GM23338 (cell line): Measurements from ENCODE around the gene AIMP2. TPM values are rescaled to one million over a fixed set of nuclear protein-coding genes. Genes with fewer than 3 reads are reported as not detected.
A peak's percentile ranks its signal among the peaks of the same experiment; 100 is the strongest.

ENCODE experiments used
- ATAC-seq: fragments of 200-7000 bp; cut with Tn5 transposase; 3 replicates; pipeline ENCODE4 v1.9.1; 2020
- DNase-seq: peaks from one replicate; pipeline ENCODE4 v3.0.0-alpha.2; 2015; ENCODE audit warnings: low spot score
- H2AFZ ChIP-seq: fragments of 200-600 bp; sonication (generic); 2 replicates; pipeline ENCODE4 v1.8.0; 2016; ENCODE audit warnings: antibody characterized with exemption, mild to moderate bottlenecking, moderate library complexity
- H3F3A ChIP-seq: fragments of 200-600 bp; sonication (generic); replicated peaks from 2 replicates; pipeline ENCODE4 v1.8.0; 2017; ENCODE audit warnings: antibody characterized with exemption, mixed run types, low read depth
- H3K27ac ChIP-seq: fragments of 200-600 bp; sonication (generic); 2 replicates; pipeline ENCODE4 v1.6.1; 2016; ENCODE audit warnings: low read depth
- H3K27me3 ChIP-seq: fragments of 200-600 bp; sonication (generic); 2 replicates; pipeline ENCODE4 v1.8.0; 2016; ENCODE audit warnings: mild to moderate bottlenecking, mixed run types, moderate library complexity; ENCODE audit not compliant: insufficient read depth
- H3K36me3 ChIP-seq: fragments of 200-600 bp; sonication (generic); 2 replicates; pipeline ENCODE4 v1.8.0; 2016; ENCODE audit warnings: mild to moderate bottlenecking; ENCODE audit not compliant: insufficient read depth
- H3K4me1 ChIP-seq: fragments of 200-600 bp; sonication (generic); 2 replicates; pipeline ENCODE4 v1.8.0; 2016; ENCODE audit warnings: mild to moderate bottlenecking, moderate library complexity; ENCODE audit not compliant: insufficient read depth
- H3K4me2 ChIP-seq: fragments of 200-600 bp; sonication (generic); 2 replicates; pipeline ENCODE4 v1.7.1; 2017; ENCODE audit warnings: mixed run types
- H3K4me3 ChIP-seq: fragments of 200-600 bp; sonication (generic); 2 replicates; pipeline ENCODE4 v1.6.1; 2016; ENCODE audit warnings: mixed run types
- H3K79me2 ChIP-seq: fragments of 200-600 bp; sonication (generic); replicated peaks from 2 replicates; pipeline ENCODE4 v1.8.0; 2017; ENCODE audit warnings: mild to moderate bottlenecking; ENCODE audit not compliant: insufficient read depth
- H3K9me2 ChIP-seq: fragments of 200-600 bp; sonication (generic); 2 replicates; pipeline ENCODE4 v1.8.0; 2017; ENCODE audit not compliant: insufficient read depth
- H4K20me1 ChIP-seq: fragments of 200-600 bp; sonication (generic); replicated peaks from 2 replicates; pipeline ENCODE4 v1.8.0; 2017; ENCODE audit warnings: mild to moderate bottlenecking; ENCODE audit not compliant: insufficient read depth
- H3K27ac Mint-ChIP-seq: 2 replicates; pipeline ENCODE4 v1.8.0; 2020; ENCODE audit warnings: inconsistent platforms, mild to moderate bottlenecking, moderate library complexity, mixed read lengths
- H3K27me3 Mint-ChIP-seq: 3 replicates; pipeline ENCODE4 v1.8.0; 2022; ENCODE audit warnings: low read depth, mild to moderate bottlenecking, moderate library complexity, mixed read lengths, inconsistent platforms; ENCODE audit not compliant: insufficient read depth, poor library complexity
- H3K36me3 Mint-ChIP-seq: 3 replicates; pipeline ENCODE4 v1.8.0; 2021; ENCODE audit warnings: low read depth, mild to moderate bottlenecking, inconsistent platforms, moderate library complexity, mixed read lengths
- H3K4me1 Mint-ChIP-seq: 3 replicates; pipeline ENCODE4 v1.8.0; 2020; ENCODE audit warnings: mild to moderate bottlenecking, inconsistent platforms, mixed read lengths
- H3K4me3 Mint-ChIP-seq: 3 replicates; pipeline ENCODE4 v1.8.0; 2021; ENCODE audit warnings: moderate library complexity, mild to moderate bottlenecking, inconsistent platforms, mixed read lengths
- H3K9me3 Mint-ChIP-seq: 3 replicates; pipeline ENCODE4 v1.8.0; 2020; ENCODE audit warnings: moderate library complexity, mild to moderate bottlenecking, inconsistent platforms, mixed read lengths
- CREB1 ChIP-seq: fragments of 250-450 bp; sonication (Bioruptor Pico); IDR thresholded peaks from 2 replicates; pipeline ENCODE4 v1.5.0; 2020; ENCODE audit warnings: low read depth, mild to moderate bottlenecking, moderate library complexity
- EZH2phosphoT487 ChIP-seq: fragments of 200-600 bp; sonication (generic); IDR thresholded peaks from one replicate; pipeline ENCODE4 v1.8.1; 2018; ENCODE audit warnings: antibody characterized with exemption; ENCODE audit not compliant: unreplicated experiment
- NANOG ChIP-seq: IDR thresholded peaks from 2 replicates; pipeline ENCODE4 v1.6.1; 2016; ENCODE audit warnings: antibody characterized with exemption, borderline replicate concordance
- ZNF114 ChIP-seq: fragments of 250-450 bp; sonication (Bioruptor Pico); IDR thresholded peaks from 2 replicates; pipeline ENCODE4 v1.5.0; 2020; ENCODE audit warnings: mild to moderate bottlenecking, moderate library complexity
- ZNF331 ChIP-seq: fragments of 250-450 bp; sonication (Bioruptor Pico); IDR thresholded peaks from 2 replicates; pipeline ENCODE4 v1.5.0; 2020; ENCODE audit warnings: low read depth, mild to moderate bottlenecking, moderate library complexity
- polyA plus RNA-seq: library from polyadenylated mRNA; unstranded; fragments of >200 nt; fragmentation: Nextera tagmentation; extraction: Ambion mirVana; gene quantifications from 2 replicates; pipeline ENCODE4 v1.2.1, GENCODE V29; 2016
- total RNA-seq: library from RNA; depleted of rRNA; stranded (reverse); fragments of >200 nt; shearing (Covaris generic); gene quantifications from 2 replicates; pipeline ENCODE4 v1.2.3, GENCODE V29; 2014
- TF ChIP-seq, protein P1 (sequence below): IDR thresholded peaks from 2 replicates; pipeline ENCODE4 v1.6.1; 2016; ENCODE audit warnings: antibody characterized with exemption
- TF ChIP-seq, protein P2 (sequence below), 2 experiments: fragments of 200-600 bp in 1 of 2; sonication (generic) in 1 of 2; conservative IDR thresholded peaks; 2 replicates each; pipeline versions ENCODE4 v1.5.1 to v1.6.1; 2016 to 2017; ENCODE audit warnings: antibody characterized with exemption in 2 of 2, low read depth in 2 of 2, mild to moderate bottlenecking in 2 of 2, moderate library complexity in 1 of 2

The AIMP2 gene
- total and polyA plus RNA-seq, 2 experiments from 2014 or later = 86.6 to 113 TPM

DNA sequence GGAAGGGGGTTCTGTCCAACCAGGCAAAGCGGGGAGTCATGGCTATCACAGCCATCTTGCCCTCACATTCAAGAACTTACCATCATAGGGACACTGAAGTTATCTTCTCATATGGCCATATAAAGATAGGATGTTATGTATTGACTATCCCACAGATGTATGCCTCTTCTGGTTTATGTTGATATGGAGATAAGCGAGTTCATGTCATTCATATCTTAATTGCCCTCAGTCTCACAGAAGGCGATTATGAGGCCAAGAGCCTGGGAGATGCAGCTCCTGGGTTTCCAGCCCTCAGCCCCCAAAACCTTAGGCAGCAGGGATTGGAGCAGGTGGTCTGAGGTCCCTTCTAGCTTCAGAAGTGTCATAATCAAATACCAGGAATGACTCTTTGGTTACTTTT is 13.6 kb downstream of the AIMP2 start (continued):
- TF ChIP-seq, protein P1, sequence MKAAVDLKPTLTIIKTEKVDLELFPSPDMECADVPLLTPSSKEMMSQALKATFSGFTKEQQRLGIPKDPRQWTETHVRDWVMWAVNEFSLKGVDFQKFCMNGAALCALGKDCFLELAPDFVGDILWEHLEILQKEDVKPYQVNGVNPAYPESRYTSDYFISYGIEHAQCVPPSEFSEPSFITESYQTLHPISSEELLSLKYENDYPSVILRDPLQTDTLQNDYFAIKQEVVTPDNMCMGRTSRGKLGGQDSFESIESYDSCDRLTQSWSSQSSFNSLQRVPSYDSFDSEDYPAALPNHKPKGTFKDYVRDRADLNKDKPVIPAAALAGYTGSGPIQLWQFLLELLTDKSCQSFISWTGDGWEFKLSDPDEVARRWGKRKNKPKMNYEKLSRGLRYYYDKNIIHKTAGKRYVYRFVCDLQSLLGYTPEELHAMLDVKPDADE = no peak

DNA sequence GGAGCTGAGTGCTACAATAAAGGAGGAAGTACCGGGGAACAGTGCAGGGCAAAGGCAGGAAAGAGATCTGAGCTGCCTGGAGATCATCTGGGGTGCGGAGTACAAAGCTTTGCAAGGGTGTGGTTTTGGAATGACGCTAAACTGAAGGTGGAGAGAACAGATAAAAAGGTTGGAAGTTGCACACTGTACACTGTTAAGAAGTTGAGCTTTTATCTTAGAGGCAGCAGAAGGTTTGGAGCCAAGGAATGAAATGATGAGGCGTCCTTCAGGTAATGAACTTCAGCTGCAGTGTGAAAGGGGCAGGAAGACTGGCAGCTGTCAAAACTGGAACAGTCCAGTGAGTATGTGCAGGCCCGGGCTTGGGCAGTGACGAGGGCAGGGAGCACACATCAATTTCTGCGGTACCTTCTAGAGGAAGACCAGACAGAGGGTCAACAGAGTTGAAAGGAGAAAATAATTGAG is 14.9 kb downstream of the AIMP2 start:
- no peaks in the 10 kb centered on the region for H3K27me3 Mint-ChIP-seq
- peaks cover 4% of the 10 kb centered on the region; the same call in 1 of the 2 replicates for H3K79me2 ChIP-seq
- H3K27ac ChIP-seq = no peak overlapping the region
- H3K4me1 ChIP-seq = no peaks in the 10 kb centered on the region
- no peak for TF ChIP-seq EZH2phosphoT487
- no peak overlapping the region for H3K4me2 ChIP-seq
- no peak overlapping the region for H3K4me3 ChIP-seq
- no peak overlapping the region for H2AFZ ChIP-seq
- H3K4me3 Mint-ChIP-seq = no peak overlapping the region
- H3F3A ChIP-seq = peaks cover 12% of the 10 kb centered on the region; the same call in 1 of the 2 replicates
- H3K9me2 ChIP-seq = no peaks in the 10 kb centered on the region
- peaks cover 70% of the 10 kb centered on the region for H3K36me3 ChIP-seq
- peaks cover 100% of the 10 kb centered on the region for H3K36me3 Mint-ChIP-seq
- peaks cover 4% of the 10 kb centered on the region; the same call in 2 of the 3 replicates for H3K4me1 Mint-ChIP-seq
- no peaks in the 10 kb centered on the region for H3K27me3 ChIP-seq
- peaks cover 27% of the 10 kb centered on the region for H4K20me1 ChIP-seq
- ATAC-seq (no peak), DNase-seq (no peak)
- no peaks in the 10 kb centered on the region; the same call in 2 of the 3 replicates for H3K9me3 Mint-ChIP-seq
- no peak overlapping the region for H3K27ac Mint-ChIP-seq

DNA sequence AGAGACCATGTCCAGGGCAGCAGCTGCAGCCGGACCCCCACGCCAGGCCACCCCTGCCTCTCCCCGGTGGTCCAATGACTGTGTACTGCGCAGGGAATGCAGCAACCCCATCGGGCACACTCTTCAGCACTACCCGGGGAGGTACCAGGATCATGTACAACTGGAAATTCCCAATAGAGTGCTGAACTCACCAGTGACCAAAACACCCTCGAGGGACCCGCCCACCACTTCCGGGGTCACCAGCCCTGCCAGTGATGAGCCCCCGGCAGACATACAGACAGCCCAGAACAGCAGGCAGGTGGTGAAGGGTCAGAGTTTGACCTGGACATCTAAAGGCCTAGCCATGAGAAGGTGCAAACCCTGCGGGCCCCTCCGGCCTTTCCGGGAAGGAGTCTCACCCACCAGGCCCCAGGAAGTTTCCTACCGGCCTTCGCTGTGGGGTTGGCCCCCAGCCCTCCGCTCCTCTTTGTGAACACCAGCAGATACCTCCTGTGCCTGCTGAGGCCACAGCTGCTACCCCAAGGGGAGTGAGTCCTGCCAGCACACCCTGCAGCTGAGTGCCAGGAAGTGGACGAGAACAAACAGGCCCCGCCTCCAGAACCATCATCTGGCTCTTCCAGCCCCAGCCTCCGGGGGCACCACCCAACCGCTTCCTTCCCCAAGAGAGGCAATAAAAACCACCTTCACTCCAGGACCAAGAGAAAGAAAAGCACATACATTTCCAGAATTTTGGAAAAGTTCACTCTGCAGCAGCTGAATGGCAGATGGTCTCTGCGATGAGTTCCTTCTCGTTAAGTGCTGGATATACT is 17.1 kb downstream of the AIMP2 start:
- H3K27ac ChIP-seq = no peak overlapping the region
- DNase-seq (peak; percentile 83), ATAC-seq (peak; percentile 98)
- H3K4me1 Mint-ChIP-seq = peaks cover 4% of the 10 kb centered on the region; the same call in 2 of the 3 replicates
- no peaks in the 10 kb centered on the region for H3K27me3 ChIP-seq
- no peak overlapping the region for H3K27ac Mint-ChIP-seq
- H3K4me3 ChIP-seq = no peak overlapping the region
- no peak overlapping the region for H2AFZ ChIP-seq
- H3K79me2 ChIP-seq = peaks cover 4% of the 10 kb centered on the region; the same call in 1 of the 2 replicates
- H4K20me1 ChIP-seq = peaks cover 32% of the 10 kb centered on the region
- H3K9me3 Mint-ChIP-seq = no peaks in the 10 kb centered on the region; the same call in 2 of the 3 replicates
- no peaks in the 10 kb centered on the region for H3K27me3 Mint-ChIP-seq
- H3K9me2 ChIP-seq = no peaks in the 10 kb centered on the region
- H3K36me3 Mint-ChIP-seq = peaks cover 89% of the 10 kb centered on the region
- no peak overlapping the region for H3K4me3 Mint-ChIP-seq
- H3F3A ChIP-seq = peaks cover 8% of the 10 kb centered on the region; the same call in 1 of the 2 replicates
- H3K4me2 ChIP-seq = no peak overlapping the region
- no peak for TF ChIP-seq NANOG
- TF ChIP-seq ZNF114 (CRISPR knock-in tag) = no peak
- TF ChIP-seq ZNF331 (CRISPR knock-in tag) = no peak
- no peak for TF ChIP-seq CREB1
- TF ChIP-seq, protein P2, sequence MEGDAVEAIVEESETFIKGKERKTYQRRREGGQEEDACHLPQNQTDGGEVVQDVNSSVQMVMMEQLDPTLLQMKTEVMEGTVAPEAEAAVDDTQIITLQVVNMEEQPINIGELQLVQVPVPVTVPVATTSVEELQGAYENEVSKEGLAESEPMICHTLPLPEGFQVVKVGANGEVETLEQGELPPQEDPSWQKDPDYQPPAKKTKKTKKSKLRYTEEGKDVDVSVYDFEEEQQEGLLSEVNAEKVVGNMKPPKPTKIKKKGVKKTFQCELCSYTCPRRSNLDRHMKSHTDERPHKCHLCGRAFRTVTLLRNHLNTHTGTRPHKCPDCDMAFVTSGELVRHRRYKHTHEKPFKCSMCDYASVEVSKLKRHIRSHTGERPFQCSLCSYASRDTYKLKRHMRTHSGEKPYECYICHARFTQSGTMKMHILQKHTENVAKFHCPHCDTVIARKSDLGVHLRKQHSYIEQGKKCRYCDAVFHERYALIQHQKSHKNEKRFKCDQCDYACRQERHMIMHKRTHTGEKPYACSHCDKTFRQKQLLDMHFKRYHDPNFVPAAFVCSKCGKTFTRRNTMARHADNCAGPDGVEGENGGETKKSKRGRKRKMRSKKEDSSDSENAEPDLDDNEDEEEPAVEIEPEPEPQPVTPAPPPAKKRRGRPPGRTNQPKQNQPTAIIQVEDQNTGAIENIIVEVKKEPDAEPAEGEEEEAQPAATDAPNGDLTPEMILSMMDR (conservative IDR thresholded peaks at IDR 0.05; ENCODE audit: low read depth in 2 of 2) = peak; percentile 56 to 59
- H3K4me1 ChIP-seq = no peaks in the 10 kb centered on the region
- peaks cover 58% of the 10 kb centered on the region for H3K36me3 ChIP-seq
